HEK293 (cell line): ENCODE data around the gene TMEM39B.

Experiments
- ZNF157 ChIP-seq: fragments of 450-650 bp; formaldehyde crosslinking; IDR thresholded peaks from 2 replicates; pipeline ENCODE4 v1.5.1; 2016; ENCODE audit warnings: missing biosample characterization, missing genetic modification characterization
- TF ChIP-seq, protein P1 (sequence below): fragments of 450-650 bp; formaldehyde crosslinking; IDR thresholded peaks from 2 replicates; pipeline ENCODE4 v1.5.1; 2016; ENCODE audit warnings: missing biosample characterization, missing genetic modification characterization

GRCh38 chr1:32032275-32032615 lies 40.5 kb upstream of the TMEM39B start:
- no peak for TF ChIP-seq ZNF157 (tag by site-specific recombination)
- TF ChIP-seq, protein P1, sequence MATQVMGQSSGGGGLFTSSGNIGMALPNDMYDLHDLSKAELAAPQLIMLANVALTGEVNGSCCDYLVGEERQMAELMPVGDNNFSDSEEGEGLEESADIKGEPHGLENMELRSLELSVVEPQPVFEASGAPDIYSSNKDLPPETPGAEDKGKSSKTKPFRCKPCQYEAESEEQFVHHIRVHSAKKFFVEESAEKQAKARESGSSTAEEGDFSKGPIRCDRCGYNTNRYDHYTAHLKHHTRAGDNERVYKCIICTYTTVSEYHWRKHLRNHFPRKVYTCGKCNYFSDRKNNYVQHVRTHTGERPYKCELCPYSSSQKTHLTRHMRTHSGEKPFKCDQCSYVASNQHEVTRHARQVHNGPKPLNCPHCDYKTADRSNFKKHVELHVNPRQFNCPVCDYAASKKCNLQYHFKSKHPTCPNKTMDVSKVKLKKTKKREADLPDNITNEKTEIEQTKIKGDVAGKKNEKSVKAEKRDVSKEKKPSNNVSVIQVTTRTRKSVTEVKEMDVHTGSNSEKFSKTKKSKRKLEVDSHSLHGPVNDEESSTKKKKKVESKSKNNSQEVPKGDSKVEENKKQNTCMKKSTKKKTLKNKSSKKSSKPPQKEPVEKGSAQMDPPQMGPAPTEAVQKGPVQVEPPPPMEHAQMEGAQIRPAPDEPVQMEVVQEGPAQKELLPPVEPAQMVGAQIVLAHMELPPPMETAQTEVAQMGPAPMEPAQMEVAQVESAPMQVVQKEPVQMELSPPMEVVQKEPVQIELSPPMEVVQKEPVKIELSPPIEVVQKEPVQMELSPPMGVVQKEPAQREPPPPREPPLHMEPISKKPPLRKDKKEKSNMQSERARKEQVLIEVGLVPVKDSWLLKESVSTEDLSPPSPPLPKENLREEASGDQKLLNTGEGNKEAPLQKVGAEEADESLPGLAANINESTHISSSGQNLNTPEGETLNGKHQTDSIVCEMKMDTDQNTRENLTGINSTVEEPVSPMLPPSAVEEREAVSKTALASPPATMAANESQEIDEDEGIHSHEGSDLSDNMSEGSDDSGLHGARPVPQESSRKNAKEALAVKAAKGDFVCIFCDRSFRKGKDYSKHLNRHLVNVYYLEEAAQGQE (tag by site-specific recombination): no peak
